Esophagus squamous epithelium (tissue), 5 donors: ENCODE results near the gene KCNMA1. TPM values are rescaled to one million over a fixed set of nuclear protein-coding genes. Genes with fewer than 3 reads are reported as not detected.

Experiments used
- DNase-seq: peaks from one replicate; lab custom pipeline; 2025; lab: John Stamatoyannopoulos, UW
- H3K27ac ChIP-seq, 4 donors: fragments of 200-600 bp; sonication (generic); one replicate each; pipeline ENCODE4 v1.5.1; 2016 to 2019; ENCODE audit warnings: mild to moderate bottlenecking in 1 of 4
- H3K27me3 ChIP-seq, 4 donors: fragments of 200-600 bp; sonication (generic); 1 replicate in 3 of 4; 2 replicates in 1 of 4; pipeline versions ENCODE4 v1.5.1 to v1.6.0; 2017 to 2021; ENCODE audit warnings: antibody characterized with exemption in 1 of 4
- H3K36me3 ChIP-seq, 3 donors: fragments of 200-600 bp; sonication (generic); one replicate each; pipeline ENCODE4 v1.5.1; 2016 to 2019
- H3K4me1 ChIP-seq, 3 donors: fragments of 200-600 bp; sonication (generic); one replicate each; pipeline ENCODE4 v1.5.1; 2017 to 2019
- H3K4me3 ChIP-seq, 4 donors: fragments of 200-600 bp; sonication (generic); 1 replicate in 3 of 4; 2 replicates in 1 of 4; pipeline ENCODE4 v1.5.1; 2016 to 2019; ENCODE audit warnings: mild to moderate bottlenecking in 2 of 4, moderate library complexity in 1 of 4
- H3K9me3 ChIP-seq, 3 donors: fragments of 200-600 bp; sonication (generic); one replicate each; pipeline ENCODE4 v1.5.1; 2016 to 2019
- POLR2A ChIP-seq, 4 donors: fragments of 450-650 bp; IDR thresholded peaks; one replicate each; pipeline ENCODE4 v1.6.1; 2017; ENCODE audit warnings: antibody characterized with exemption in 4 of 4, mild to moderate bottlenecking in 4 of 4, moderate library complexity in 3 of 4
- WGBS, 2 donors: methylation state at CpG; one replicate each; pipeline ENCODE4 v1.1.5; 2018; 5-methylcytosine and 5-hydroxymethylcytosine counted together
- intact Hi-C: fragments of 100-400 bp; cut with DNase I; formaldehyde crosslinking; loops from one replicate; pipeline ENCODE4 v1.15.0; 2022
- total RNA-seq, 4 donors: library from RNA; depleted of rRNA; stranded (reverse); fragments of >200 nt; gene quantifications; one replicate each; pipeline ENCODE4 v1.1.0, GENCODE V29; 2016
- TF ChIP-seq, protein P1 (sequence below), 6 experiments: fragments of 450-650 bp in 4 of 6; fragments of 200-600 bp in 2 of 6; sonication (generic) in 2 of 6; IDR thresholded peaks; one replicate each; pipeline ENCODE4 v1.5.1; 2016 to 2019; ENCODE audit warnings: antibody characterized with exemption in 6 of 6, mild to moderate bottlenecking in 4 of 6, moderate library complexity in 4 of 6
- donor health status: DM: yes; HTN: yes; CAD: no.

Gene KCNMA1
- total RNA-seq, 4 donors from 2014 or later = 7.5 to 74.2 (median 18.0) TPM

DNA sequence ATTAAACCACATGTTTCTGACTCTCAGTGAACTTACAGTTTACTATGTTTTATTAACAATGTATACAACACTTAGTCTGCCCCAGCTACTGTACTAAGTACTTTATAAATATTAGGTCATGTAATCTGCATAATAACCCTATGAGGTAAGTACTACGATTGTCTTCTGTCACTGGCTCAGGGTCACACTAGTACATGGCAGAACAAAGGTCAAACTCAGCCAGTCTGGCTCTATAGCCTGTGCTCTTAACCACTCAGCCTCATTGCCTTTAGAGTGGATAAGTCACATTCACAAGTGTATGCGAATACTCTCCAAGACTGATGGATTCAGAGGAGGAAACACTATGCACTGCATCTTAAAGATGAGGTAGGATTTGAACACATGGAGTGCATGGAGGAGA is 252.3 kb downstream of the KCNMA1 start:
- intact Hi-C loops = loop anchor here (5.0 to 10.0 kb wide), 2 partner anchors 211 to 252 kb away; partner anchors contain the start of gene KCNMA1
- WGBS, 2 donors = 75 to 86% methylated on average over 2 of the region's 2 CpGs

DNA sequence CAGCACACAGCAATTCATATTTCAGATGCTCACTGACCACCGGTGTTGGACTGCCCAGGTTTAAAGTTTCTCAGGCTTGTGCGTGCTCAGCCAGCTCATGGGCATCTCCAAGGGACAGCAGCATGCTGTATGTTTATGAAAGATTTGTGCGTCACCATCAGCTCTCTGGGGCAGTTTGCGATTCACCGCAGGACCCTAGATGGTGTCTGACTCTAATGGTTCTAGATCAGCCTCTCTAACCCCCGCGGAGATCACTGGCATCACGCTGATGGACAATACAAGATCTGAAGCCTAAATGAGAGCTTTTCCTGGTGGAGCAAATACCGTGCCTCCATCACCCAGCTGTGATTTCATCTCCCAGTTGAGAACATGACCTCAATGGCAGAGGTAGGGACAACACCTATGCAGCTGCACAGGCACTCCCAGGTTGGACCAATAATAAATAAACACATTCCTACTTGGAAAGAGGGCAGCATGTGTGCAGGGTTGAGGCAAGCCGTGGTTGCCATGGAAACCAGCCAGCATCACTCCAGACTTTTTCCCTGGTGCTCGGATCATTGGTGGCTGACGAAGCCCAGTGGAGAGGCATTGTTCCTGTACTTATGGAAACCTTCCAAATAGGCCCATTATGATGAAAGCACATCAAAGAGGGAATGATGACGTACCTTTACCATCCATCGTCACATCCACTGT is 253.6 kb downstream of the KCNMA1 start:
- intact Hi-C loops = loop anchor here (10.0 kb wide), 1 partner anchor 209 kb away; no protein-coding TSS in a partner anchor
- DNase-seq = no peak
- Histone ChIP-seq H3K27ac (no peak overlapping the region), H3K9me3 (no peaks in the 10 kb centered on the region), H3K36me3 (no peaks in the 10 kb centered on the region), H3K4me3 (no peak overlapping the region), H3K4me1 (peaks cover 0 to 15% (median 0%) of the 10 kb centered on the region in 3 donors), H3K27me3 (peaks cover 0 to 11% (median 0%) of the 10 kb centered on the region in 4 donors)
- 71 to 84% methylated on average over 6 to 13 of the region's 14 CpGs for WGBS, 2 donors
- no peak for TF ChIP-seq POLR2A (IDR thresholded peaks at IDR 0.05)
- TF ChIP-seq, protein P1, sequence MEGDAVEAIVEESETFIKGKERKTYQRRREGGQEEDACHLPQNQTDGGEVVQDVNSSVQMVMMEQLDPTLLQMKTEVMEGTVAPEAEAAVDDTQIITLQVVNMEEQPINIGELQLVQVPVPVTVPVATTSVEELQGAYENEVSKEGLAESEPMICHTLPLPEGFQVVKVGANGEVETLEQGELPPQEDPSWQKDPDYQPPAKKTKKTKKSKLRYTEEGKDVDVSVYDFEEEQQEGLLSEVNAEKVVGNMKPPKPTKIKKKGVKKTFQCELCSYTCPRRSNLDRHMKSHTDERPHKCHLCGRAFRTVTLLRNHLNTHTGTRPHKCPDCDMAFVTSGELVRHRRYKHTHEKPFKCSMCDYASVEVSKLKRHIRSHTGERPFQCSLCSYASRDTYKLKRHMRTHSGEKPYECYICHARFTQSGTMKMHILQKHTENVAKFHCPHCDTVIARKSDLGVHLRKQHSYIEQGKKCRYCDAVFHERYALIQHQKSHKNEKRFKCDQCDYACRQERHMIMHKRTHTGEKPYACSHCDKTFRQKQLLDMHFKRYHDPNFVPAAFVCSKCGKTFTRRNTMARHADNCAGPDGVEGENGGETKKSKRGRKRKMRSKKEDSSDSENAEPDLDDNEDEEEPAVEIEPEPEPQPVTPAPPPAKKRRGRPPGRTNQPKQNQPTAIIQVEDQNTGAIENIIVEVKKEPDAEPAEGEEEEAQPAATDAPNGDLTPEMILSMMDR (IDR thresholded peaks at IDR 0.05) = no peak

More for the DNA sequence above, 252.3 kb downstream of the KCNMA1 start:
- H3K9me3 ChIP-seq = no peaks in the 10 kb centered on the region
- H3K4me1 ChIP-seq = peaks cover 0 to 22% (median 1%) of the 10 kb centered on the region in 3 donors
- H3K27me3 ChIP-seq = peaks cover 0 to 22% (median 0%) of the 10 kb centered on the region in 4 donors
- no peaks in the 10 kb centered on the region for H3K36me3 ChIP-seq
- no peak overlapping the region for H3K27ac ChIP-seq
- TF ChIP-seq, protein P1 (IDR thresholded peaks at IDR 0.05) = no peak
- no peak for TF ChIP-seq POLR2A (IDR thresholded peaks at IDR 0.05)
- DNase-seq = no peak
- no peak overlapping the region for H3K4me3 ChIP-seq

DNA sequence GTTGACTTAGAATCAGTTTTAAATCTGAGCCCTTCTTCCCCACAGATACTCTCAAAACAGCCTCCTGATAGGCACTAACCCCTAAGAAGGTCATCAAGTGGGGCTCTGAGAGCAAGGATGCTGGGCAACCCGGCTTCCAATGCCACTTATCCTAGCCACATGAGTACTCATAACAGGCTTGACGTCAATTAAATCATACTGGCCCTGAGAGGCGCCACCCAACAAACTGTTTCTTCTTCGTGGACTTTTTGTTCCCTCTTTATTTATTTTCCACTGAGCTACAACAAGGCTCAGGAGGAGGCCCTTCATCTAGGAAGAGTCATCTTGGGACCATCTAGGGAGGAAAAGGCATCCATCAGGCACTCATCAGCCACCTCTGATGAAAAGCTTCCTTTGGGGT is 255.9 kb downstream of the KCNMA1 start:
- H3K9me3 ChIP-seq = no peaks in the 10 kb centered on the region
- no peak for DNase-seq
- intact Hi-C loops = loop anchor here (10.0 kb wide), 1 partner anchor 207 kb away; no protein-coding TSS in a partner anchor
- H3K27me3 ChIP-seq = no peaks in the 10 kb centered on the region
- H3K4me3 ChIP-seq = no peak overlapping the region
- H3K27ac ChIP-seq = no peak overlapping the region
- TF ChIP-seq, protein P1 (IDR thresholded peaks at IDR 0.05) = no peak
- no peak for TF ChIP-seq POLR2A (IDR thresholded peaks at IDR 0.05)
- WGBS, 2 donors = 71 to 97% methylated on average over 4 of the region's 4 CpGs
- H3K36me3 ChIP-seq = no peaks in the 10 kb centered on the region
- peaks cover 0 to 15% (median 0%) of the 10 kb centered on the region in 3 donors for H3K4me1 ChIP-seq

DNA sequence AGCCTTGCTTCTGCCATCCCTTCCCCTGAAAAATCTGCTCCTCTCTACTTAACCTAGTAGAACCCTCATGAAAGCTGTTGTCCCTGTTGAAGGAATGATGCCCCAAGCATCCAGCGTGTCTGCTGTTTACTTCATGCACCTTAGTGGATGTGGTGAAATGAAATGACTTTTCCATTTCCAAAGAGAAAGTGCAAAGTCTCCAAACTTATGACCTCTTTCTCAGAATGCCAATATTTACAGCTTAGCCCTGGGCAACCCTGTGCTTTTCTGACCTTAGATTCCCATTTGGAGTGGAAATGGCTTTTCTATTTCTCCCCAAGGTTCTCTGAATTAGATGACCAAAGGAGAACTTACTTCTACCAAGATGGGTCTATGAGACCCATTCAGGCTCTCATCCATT is 256.9 kb downstream of the KCNMA1 start:
- Histone ChIP-seq H3K4me3 (no peak overlapping the region), H3K27ac (no peak overlapping the region), H3K9me3 (no peaks in the 10 kb centered on the region), H3K27me3 (no peaks in the 10 kb centered on the region), H3K4me1 (peaks cover 0 to 8% (median 0%) of the 10 kb centered on the region in 3 donors), H3K36me3 (no peaks in the 10 kb centered on the region)
- intact Hi-C loops = loop anchor here (10.0 kb wide), 1 partner anchor 206 kb away; no protein-coding TSS in a partner anchor
- WGBS, 2 donors = 75 to 100% methylated on average over 1 of the region's 1 CpG
- no peak for TF ChIP-seq POLR2A (IDR thresholded peaks at IDR 0.05)
- TF ChIP-seq, protein P1 (IDR thresholded peaks at IDR 0.05) = no peak
- no peak for DNase-seq

DNA sequence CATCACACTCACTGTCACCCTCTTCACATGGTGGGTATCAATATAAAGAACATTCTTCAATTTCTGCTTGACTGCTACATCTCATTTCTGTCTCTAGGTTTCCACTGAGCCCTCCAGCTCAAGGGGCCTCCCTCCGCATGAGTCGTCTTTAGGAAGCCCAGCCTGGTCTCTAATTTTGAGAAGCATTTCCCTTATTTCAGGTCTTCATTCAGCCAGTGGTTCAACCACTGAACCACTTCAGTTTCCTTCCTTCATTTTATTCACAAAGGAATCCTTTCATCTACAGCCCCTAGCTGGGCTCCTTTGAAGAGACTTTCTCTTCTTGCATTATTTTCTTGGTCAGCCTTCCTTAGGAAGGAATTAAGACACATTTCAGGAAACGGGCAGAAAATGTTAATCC is 257.4 kb downstream of the KCNMA1 start:
- Histone ChIP-seq H3K27ac (no peak overlapping the region), H3K4me1 (peaks cover 0 to 8% (median 0%) of the 10 kb centered on the region in 3 donors), H3K9me3 (no peaks in the 10 kb centered on the region), H3K4me3 (no peak overlapping the region), H3K27me3 (no peaks in the 10 kb centered on the region), H3K36me3 (no peaks in the 10 kb centered on the region)
- WGBS, 2 donors = 71 to 72% methylated on average over 3 of the region's 3 CpGs
- TF ChIP-seq, protein P1 (IDR thresholded peaks at IDR 0.05) = no peak
- TF ChIP-seq POLR2A (IDR thresholded peaks at IDR 0.05) = no peak
- DNase-seq = no peak
- intact Hi-C loops = loop anchor here (10.0 kb wide), 1 partner anchor 205 kb away; no protein-coding TSS in a partner anchor
